Measurements from ENCODE around the gene PLXDC2. TPM values are rescaled to one million over a fixed set of nuclear protein-coding genes. Genes with fewer than 3 reads are reported as not detected.

The PLXDC2 gene
- total RNA-seq, 1 donor from 2014 or later = 51.3 TPM

GRCh38 chr10:20075713-20076112 lies 259.5 kb downstream of the PLXDC2 start:
- H3K27ac ChIP-seq = no peak overlapping the region
- H3K9me3 ChIP-seq = no peaks in the 10 kb centered on the region
- no peaks in the 10 kb centered on the region for H3K36me3 ChIP-seq
- no peak overlapping the region for H3K4me3 ChIP-seq
- H3K4me1 ChIP-seq = no peaks in the 10 kb centered on the region
- DNase-seq (ENCODE audit: extremely low spot score in 2 of 2) = no peak
- intact Hi-C loops (cut with DNase I) = no loop called here
- no peaks in the 10 kb centered on the region for H3K27me3 ChIP-seq
- no peak for TF ChIP-seq CTCF (IDR thresholded peaks at IDR 0.05)
- no peak for TF ChIP-seq POLR2A (IDR thresholded peaks at IDR 0.05)
- TF ChIP-seq POLR2AphosphoS5 (IDR thresholded peaks at IDR 0.05; ENCODE audit: insufficient read depth in 1 of 2, low read depth in 1 of 2) = no peak

GRCh38 chr10:20084451-20084850 lies 268.2 kb downstream of the PLXDC2 start:
- no peak for DNase-seq (ENCODE audit: extremely low spot score in 2 of 2)
- peaks cover 8% of the 10 kb centered on the region for H3K4me1 ChIP-seq
- H3K27ac ChIP-seq = no peak overlapping the region
- no peaks in the 10 kb centered on the region for H3K27me3 ChIP-seq
- no peaks in the 10 kb centered on the region for H3K36me3 ChIP-seq
- TF ChIP-seq CTCF (IDR thresholded peaks at IDR 0.05) (no peak), POLR2A (IDR thresholded peaks at IDR 0.05) (no peak), POLR2AphosphoS5 (IDR thresholded peaks at IDR 0.05; ENCODE audit: insufficient read depth in 1 of 2, low read depth in 1 of 2) (no peak)
- no peak overlapping the region for H3K4me3 ChIP-seq
- no peaks in the 10 kb centered on the region for H3K9me3 ChIP-seq
- intact Hi-C loops (cut with DNase I) = no loop called here

GRCh38 chr10:20085115-20085514 lies 268.9 kb downstream of the PLXDC2 start:
- no peak for TF ChIP-seq CTCF (IDR thresholded peaks at IDR 0.05)
- no peak for TF ChIP-seq POLR2A (IDR thresholded peaks at IDR 0.05)
- TF ChIP-seq POLR2AphosphoS5 (IDR thresholded peaks at IDR 0.05; ENCODE audit: insufficient read depth in 1 of 2, low read depth in 1 of 2) = no peak
- intact Hi-C loops (cut with DNase I) = no loop called here
- Histone ChIP-seq H3K27me3 (no peaks in the 10 kb centered on the region), H3K36me3 (no peaks in the 10 kb centered on the region), H3K4me1 (peaks cover 8% of the 10 kb centered on the region), H3K4me3 (no peak overlapping the region), H3K9me3 (no peaks in the 10 kb centered on the region), H3K27ac (no peak overlapping the region)
- no peak for DNase-seq (ENCODE audit: extremely low spot score in 2 of 2)

GRCh38 chr10:20087353-20087752 lies 271.1 kb downstream of the PLXDC2 start:
- H3K4me1 ChIP-seq = peaks cover 8% of the 10 kb centered on the region
- no peaks in the 10 kb centered on the region for H3K9me3 ChIP-seq
- no peak overlapping the region for H3K27ac ChIP-seq
- no peak overlapping the region for H3K4me3 ChIP-seq
- H3K27me3 ChIP-seq = no peaks in the 10 kb centered on the region
- intact Hi-C loops (cut with DNase I) = no loop called here
- DNase-seq (ENCODE audit: extremely low spot score in 2 of 2) = no peak
- no peaks in the 10 kb centered on the region for H3K36me3 ChIP-seq
- TF ChIP-seq POLR2AphosphoS5 (IDR thresholded peaks at IDR 0.05; ENCODE audit: insufficient read depth in 1 of 2, low read depth in 1 of 2) = no peak
- TF ChIP-seq CTCF (IDR thresholded peaks at IDR 0.05) = no peak
- no peak for TF ChIP-seq POLR2A (IDR thresholded peaks at IDR 0.05)

DNA sequence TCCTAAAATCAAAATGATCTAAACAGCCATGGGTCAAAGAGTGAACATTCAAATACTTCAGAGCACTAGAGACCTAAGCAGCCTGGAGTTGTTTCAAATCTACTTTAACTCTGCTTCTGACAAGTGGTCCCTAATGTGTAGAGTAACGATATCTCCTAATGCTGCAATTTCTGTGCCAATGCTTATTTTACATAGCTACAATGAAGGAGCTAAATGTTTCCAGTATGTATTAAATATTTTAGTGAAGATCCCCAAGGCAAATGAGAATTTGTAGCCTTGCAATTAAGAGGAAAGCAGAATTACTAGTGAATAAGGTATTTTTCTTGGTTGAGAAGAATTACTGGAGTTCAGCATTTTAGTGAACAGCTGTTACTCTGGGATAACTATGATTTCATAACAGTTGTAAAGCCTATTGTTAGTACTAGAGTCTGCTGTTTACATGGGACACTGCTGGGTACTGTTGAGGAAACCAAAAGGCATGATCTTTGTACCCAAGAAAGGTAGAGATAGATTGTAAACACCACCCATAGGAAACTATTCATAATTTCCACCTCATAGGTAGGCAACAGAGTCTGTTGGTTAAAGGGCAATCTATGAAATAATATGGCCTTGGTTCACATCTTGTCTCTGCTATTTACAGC lies 271.9 kb downstream of the PLXDC2 start:
- Histone ChIP-seq H3K4me3 (no peak overlapping the region), H3K4me1 (peaks cover 8% of the 10 kb centered on the region), H3K36me3 (no peaks in the 10 kb centered on the region), H3K9me3 (no peaks in the 10 kb centered on the region), H3K27me3 (no peaks in the 10 kb centered on the region), H3K27ac (no peak overlapping the region)
- no peak for TF ChIP-seq POLR2AphosphoS5 (IDR thresholded peaks at IDR 0.05; ENCODE audit: insufficient read depth in 1 of 2, low read depth in 1 of 2)
- no peak for TF ChIP-seq POLR2A (IDR thresholded peaks at IDR 0.05)
- no peak for TF ChIP-seq CTCF (IDR thresholded peaks at IDR 0.05)
- no peak for DNase-seq (ENCODE audit: extremely low spot score in 2 of 2)
- intact Hi-C loops (cut with DNase I) = no loop called here

Measured in vagina (tissue), 2 donors.